DOHH2 (cell line): ENCODE measurements around the gene KRTAP10-2.

Source experiments
- CTCF ChIP-seq: fragments of 200-600 bp; sonication (generic); IDR thresholded peaks from one replicate; pipeline ENCODE4 v1.5.1; 2014; ENCODE audit warnings: antibody characterized with exemption, mild to moderate bottlenecking, low read depth, low read length; ENCODE audit not compliant: poor library complexity, severe bottlenecking
- EZH2phosphoT487 ChIP-seq: fragments of 200-600 bp; sonication (generic); IDR thresholded peaks from 2 replicates; pipeline ENCODE4 v1.6.1; 2017; ENCODE audit warnings: borderline replicate concordance, mild to moderate bottlenecking, antibody characterized with exemption, low read length, moderate library complexity, mixed read lengths

- TF ChIP-seq CTCF (no peak), EZH2phosphoT487 (no peak)
Observed at GRCh38 chr21:44505673-44506278, 45.5 kb downstream of the KRTAP10-2 start.
